Uterus (tissue), 2 donors: Measurements from ENCODE around the gene CAMK2A.

Experiments used
- POLR2A ChIP-seq, 2 donors: fragments of 450-650 bp; IDR thresholded peaks; one replicate each; pipeline ENCODE4 v1.6.1; 2016; ENCODE audit warnings: antibody characterized with exemption in 2 of 2, mild to moderate bottlenecking in 1 of 2, moderate library complexity in 1 of 2
- TF ChIP-seq, protein P1 (sequence below), 4 experiments: fragments of 200-600 bp in 2 of 4; fragments of 450-650 bp in 2 of 4; sonication (generic) in 2 of 4; IDR thresholded peaks; one replicate each; pipeline ENCODE4 v1.5.1; 2016 to 2019; ENCODE audit warnings: antibody characterized with exemption in 4 of 4, mild to moderate bottlenecking in 2 of 4, moderate library complexity in 1 of 4

DNA sequence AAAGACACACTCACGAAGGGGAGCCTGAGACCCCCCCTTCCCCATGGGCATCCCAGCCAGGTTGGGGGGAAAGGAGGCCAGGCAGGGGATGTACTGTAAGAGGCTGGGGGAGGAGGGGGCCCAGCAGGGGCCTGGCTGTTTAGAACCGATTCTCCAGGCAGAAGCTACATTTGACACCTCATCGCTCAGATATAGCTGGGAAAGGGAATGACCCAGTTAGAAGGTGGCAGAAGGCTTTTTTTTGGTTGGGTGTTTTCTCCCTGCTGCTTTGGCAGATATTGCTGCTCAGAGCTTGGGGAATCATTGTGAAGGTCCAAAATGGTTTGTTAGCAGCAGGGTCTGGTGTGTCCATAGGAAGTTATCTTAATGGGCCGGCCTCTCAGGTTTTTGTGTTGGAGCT is 117.0 kb downstream of the CAMK2A start:
- TF ChIP-seq, protein P1, sequence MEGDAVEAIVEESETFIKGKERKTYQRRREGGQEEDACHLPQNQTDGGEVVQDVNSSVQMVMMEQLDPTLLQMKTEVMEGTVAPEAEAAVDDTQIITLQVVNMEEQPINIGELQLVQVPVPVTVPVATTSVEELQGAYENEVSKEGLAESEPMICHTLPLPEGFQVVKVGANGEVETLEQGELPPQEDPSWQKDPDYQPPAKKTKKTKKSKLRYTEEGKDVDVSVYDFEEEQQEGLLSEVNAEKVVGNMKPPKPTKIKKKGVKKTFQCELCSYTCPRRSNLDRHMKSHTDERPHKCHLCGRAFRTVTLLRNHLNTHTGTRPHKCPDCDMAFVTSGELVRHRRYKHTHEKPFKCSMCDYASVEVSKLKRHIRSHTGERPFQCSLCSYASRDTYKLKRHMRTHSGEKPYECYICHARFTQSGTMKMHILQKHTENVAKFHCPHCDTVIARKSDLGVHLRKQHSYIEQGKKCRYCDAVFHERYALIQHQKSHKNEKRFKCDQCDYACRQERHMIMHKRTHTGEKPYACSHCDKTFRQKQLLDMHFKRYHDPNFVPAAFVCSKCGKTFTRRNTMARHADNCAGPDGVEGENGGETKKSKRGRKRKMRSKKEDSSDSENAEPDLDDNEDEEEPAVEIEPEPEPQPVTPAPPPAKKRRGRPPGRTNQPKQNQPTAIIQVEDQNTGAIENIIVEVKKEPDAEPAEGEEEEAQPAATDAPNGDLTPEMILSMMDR (IDR thresholded peaks at IDR 0.05): no peak
- no peak for TF ChIP-seq POLR2A (IDR thresholded peaks at IDR 0.05)
